OCI-LY7 (cell line): ENCODE results near the gene ACAN. TPM values are rescaled to one million over a fixed set of nuclear protein-coding genes. Genes with fewer than 3 reads are reported as not detected.

Experiments used
- BruUV-seq: library from RNA; stranded (reverse); fragments of 400-500 nt; replicated peaks from 2 replicates; lab custom pipeline; 2021; lab: Mats Ljungman, UMichigan
- CTCF ChIA-PET: fragments of 300-600 bp; sonication (Branson Sonifier 250); formaldehyde crosslinking; loops from one replicate; lab custom pipeline; 2022; ENCODE audit warnings: antibody characterized with exemption; ENCODE audit not compliant: unreplicated experiment; lab: Charles Lee
- POLR2A ChIA-PET: fragments of 300-600 bp; sonication (Branson Sonifier 250); formaldehyde crosslinking; loops from one replicate; lab custom pipeline; 2022; ENCODE audit warnings: antibody characterized with exemption; lab: Charles Lee
- DNase-seq: peaks from one replicate; pipeline ENCODE4 v3.0.0-alpha.2; 2015; ENCODE audit warnings: low spot score
- H2AFZ ChIP-seq: fragments of 200-600 bp; sonication (generic), shearing (Covaris generic); 2 replicates; pipeline ENCODE4 v1.6.1; 2014; ENCODE audit warnings: mild to moderate bottlenecking, antibody characterized with exemption, low read length, moderate library complexity
- H3K27ac ChIP-seq: fragments of 200-600 bp; sonication (generic); 2 replicates; pipeline ENCODE4 v1.5.1; 2014; ENCODE audit warnings: mixed run types, low read depth, mild to moderate bottlenecking, moderate library complexity, low read length, inconsistent platforms; ENCODE audit not compliant: poor library complexity, severe bottlenecking
- H3K36me3 ChIP-seq: fragments of 200-600 bp; sonication (generic); 2 replicates; pipeline ENCODE4 v1.6.1; 2014; ENCODE audit warnings: mild to moderate bottlenecking, antibody characterized with exemption, low read length, moderate library complexity, mixed read lengths; ENCODE audit not compliant: insufficient read depth
- H3K4me1 ChIP-seq: fragments of 200-600 bp; sonication (generic); 2 replicates; pipeline ENCODE4 v1.5.1; 2014; ENCODE audit warnings: mild to moderate bottlenecking, low read length; ENCODE audit not compliant: insufficient read depth, poor library complexity, severe bottlenecking
- H3K4me2 ChIP-seq: fragments of 200-600 bp; sonication (generic); 2 replicates; pipeline ENCODE4 v1.6.1; 2014; ENCODE audit warnings: mild to moderate bottlenecking, low read length
- H3K4me3 ChIP-seq: fragments of 200-600 bp; sonication (generic); 2 replicates; pipeline ENCODE4 v1.5.1; 2014; ENCODE audit warnings: mild to moderate bottlenecking, low read depth, low read length; ENCODE audit not compliant: poor library complexity, severe bottlenecking
- H3K79me2 ChIP-seq: fragments of 200-600 bp; sonication (generic); 2 replicates; pipeline ENCODE4 v1.6.1; 2016; ENCODE audit warnings: low read depth, mild to moderate bottlenecking, low read length, moderate library complexity, mixed read lengths; ENCODE audit not compliant: insufficient read depth
- H3K9me2 ChIP-seq: fragments of 200-600 bp; sonication (generic); 2 replicates; pipeline ENCODE4 v1.6.1; 2016; ENCODE audit warnings: mild to moderate bottlenecking, low read length, mixed read lengths; ENCODE audit not compliant: insufficient read depth
- H3K9me3 ChIP-seq: fragments of 200-600 bp; sonication (generic); 2 replicates; pipeline ENCODE4 v1.6.1; 2014; ENCODE audit warnings: mild to moderate bottlenecking, mixed run types, low read length, mixed read lengths
- H4K20me1 ChIP-seq: fragments of 200-600 bp; sonication (generic); 2 replicates; pipeline ENCODE4 v1.6.1; 2014; ENCODE audit warnings: mild to moderate bottlenecking, antibody characterized with exemption, low read length, moderate library complexity, mixed read lengths; ENCODE audit not compliant: insufficient read depth
- EZH2phosphoT487 ChIP-seq: fragments of 200-600 bp; sonication (generic); IDR thresholded peaks from 2 replicates; pipeline ENCODE4 v1.6.1; 2018; ENCODE audit warnings: low read depth, borderline replicate concordance, mild to moderate bottlenecking, mixed run types, antibody characterized with exemption, low read length, moderate library complexity, mixed read lengths
- intact Hi-C: fragments of 100-400 bp; cut with micrococcal nuclease; formaldehyde crosslinking; loops from one replicate; pipeline ENCODE4 v1.10.0; 2022; ENCODE audit not compliant: unreplicated experiment
- total RNA-seq, 2 experiments: library from RNA; depleted of rRNA in 1 of 2; stranded (reverse); fragments of >200 nt in 1 of 2; shearing (Covaris generic) in 1 of 2; gene quantifications; 2 replicates each; pipeline ENCODE4 v1.2.3, GENCODE V29; 2014 to 2022
- TF ChIP-seq, protein P1 (sequence below): fragments of 200-600 bp; sonication (generic); conservative IDR thresholded peaks from 2 replicates; pipeline ENCODE4 v1.5.1; 2014; ENCODE audit warnings: mild to moderate bottlenecking, antibody characterized with exemption, low read length, moderate library complexity, mixed read lengths

Gene ACAN
- total RNA-seq, 2 experiments from 2014 or later = not detected

DNA sequence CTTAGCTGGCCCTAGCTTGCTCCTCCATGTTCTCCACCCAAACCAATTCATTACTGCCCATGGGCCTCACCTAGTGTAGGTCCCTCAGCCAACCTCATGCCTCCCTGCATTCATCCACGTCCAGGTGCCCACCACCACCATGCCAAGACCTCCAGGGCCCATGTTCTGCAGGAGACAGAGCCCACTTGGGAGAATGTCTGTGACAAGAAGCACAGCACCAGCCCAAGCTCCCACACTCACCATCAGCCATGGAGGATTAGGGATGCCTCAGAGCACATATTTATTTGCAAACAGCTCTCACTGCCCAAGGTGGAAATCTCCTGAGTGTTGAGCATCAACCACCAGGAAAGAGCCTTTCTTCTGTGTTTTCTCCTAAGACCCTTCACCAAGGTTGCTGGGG lies 43.4 kb upstream of the ACAN start:
- no peak for DNase-seq
- Histone ChIP-seq H3K79me2 (no peaks in the 10 kb centered on the region), H3K27ac (no peak overlapping the region), H3K4me1 (no peaks in the 10 kb centered on the region), H3K9me2 (no peaks in the 10 kb centered on the region), H3K4me2 (no peak overlapping the region), H2AFZ (no peak overlapping the region), H4K20me1 (no peaks in the 10 kb centered on the region), H3K4me3 (no peak overlapping the region), H3K9me3 (no peaks in the 10 kb centered on the region), H3K36me3 (no peaks in the 10 kb centered on the region)
- intact Hi-C loops = no loop called here
- CTCF ChIA-PET = no interaction called here
- TF ChIP-seq EZH2phosphoT487 = no peak
- TF ChIP-seq, protein P1, sequence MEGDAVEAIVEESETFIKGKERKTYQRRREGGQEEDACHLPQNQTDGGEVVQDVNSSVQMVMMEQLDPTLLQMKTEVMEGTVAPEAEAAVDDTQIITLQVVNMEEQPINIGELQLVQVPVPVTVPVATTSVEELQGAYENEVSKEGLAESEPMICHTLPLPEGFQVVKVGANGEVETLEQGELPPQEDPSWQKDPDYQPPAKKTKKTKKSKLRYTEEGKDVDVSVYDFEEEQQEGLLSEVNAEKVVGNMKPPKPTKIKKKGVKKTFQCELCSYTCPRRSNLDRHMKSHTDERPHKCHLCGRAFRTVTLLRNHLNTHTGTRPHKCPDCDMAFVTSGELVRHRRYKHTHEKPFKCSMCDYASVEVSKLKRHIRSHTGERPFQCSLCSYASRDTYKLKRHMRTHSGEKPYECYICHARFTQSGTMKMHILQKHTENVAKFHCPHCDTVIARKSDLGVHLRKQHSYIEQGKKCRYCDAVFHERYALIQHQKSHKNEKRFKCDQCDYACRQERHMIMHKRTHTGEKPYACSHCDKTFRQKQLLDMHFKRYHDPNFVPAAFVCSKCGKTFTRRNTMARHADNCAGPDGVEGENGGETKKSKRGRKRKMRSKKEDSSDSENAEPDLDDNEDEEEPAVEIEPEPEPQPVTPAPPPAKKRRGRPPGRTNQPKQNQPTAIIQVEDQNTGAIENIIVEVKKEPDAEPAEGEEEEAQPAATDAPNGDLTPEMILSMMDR = no peak
- no TSS peak for BruUV-seq
- POLR2A ChIA-PET = interaction anchor here (1.0 kb wide), 1 partner anchor 19 kb away, joined by 3 read pairs; no protein-coding TSS in a partner anchor

- ChIA-PET POLR2A (interaction anchor here (0.7 kb wide), 1 partner anchor 17 kb away, joined by 3 read pairs; no protein-coding TSS in a partner anchor), CTCF (no interaction called here)
- H3K4me1 ChIP-seq = no peaks in the 10 kb centered on the region
- no peak overlapping the region for H2AFZ ChIP-seq
- no peaks in the 10 kb centered on the region for H3K79me2 ChIP-seq
- no TSS peak for BruUV-seq
- no peak for TF ChIP-seq EZH2phosphoT487
- TF ChIP-seq, protein P1 = no peak
- H4K20me1 ChIP-seq = no peaks in the 10 kb centered on the region
- no peaks in the 10 kb centered on the region for H3K9me2 ChIP-seq
- DNase-seq = no peak
- H3K4me3 ChIP-seq = no peak overlapping the region
- H3K4me2 ChIP-seq = no peak overlapping the region
- H3K9me3 ChIP-seq = no peaks in the 10 kb centered on the region
- no peaks in the 10 kb centered on the region for H3K36me3 ChIP-seq
- intact Hi-C loops = no loop called here
- no peak overlapping the region for H3K27ac ChIP-seq
Measured at GRCh38 chr15:88764448-88764847, 38.8 kb upstream of the ACAN start.

DNA sequence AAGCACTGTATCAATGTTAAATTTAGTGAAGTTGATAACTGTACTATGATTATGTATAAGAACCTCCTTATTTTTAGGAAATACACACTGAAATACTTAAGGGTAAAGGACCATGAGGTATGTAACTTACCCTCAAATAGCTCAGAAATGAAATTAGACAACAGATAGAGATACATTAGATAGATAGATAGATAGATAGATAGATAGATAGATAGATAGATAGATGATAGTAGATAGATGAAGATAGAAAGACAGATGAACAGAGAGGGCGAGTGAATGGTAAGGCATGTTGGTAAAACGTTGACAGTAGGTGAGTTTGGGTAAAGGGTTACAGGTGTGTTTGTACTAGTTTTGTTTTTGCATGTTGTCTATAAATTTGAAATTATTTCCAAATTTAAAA lies 38.0 kb upstream of the ACAN start:
- H4K20me1 ChIP-seq = no peaks in the 10 kb centered on the region
- intact Hi-C loops = no loop called here
- no peaks in the 10 kb centered on the region for H3K4me1 ChIP-seq
- no peaks in the 10 kb centered on the region for H3K79me2 ChIP-seq
- H3K27ac ChIP-seq = no peak overlapping the region
- H3K4me3 ChIP-seq = no peak overlapping the region
- H2AFZ ChIP-seq = no peak overlapping the region
- ChIA-PET CTCF (no interaction called here), POLR2A (interaction anchor here (0.7 kb wide), 1 partner anchor 17 kb away, joined by 3 read pairs; no protein-coding TSS in a partner anchor)
- TF ChIP-seq, protein P1 = no peak
- TF ChIP-seq EZH2phosphoT487 = no peak
- no peak overlapping the region for H3K4me2 ChIP-seq
- H3K9me2 ChIP-seq = no peaks in the 10 kb centered on the region
- no peaks in the 10 kb centered on the region for H3K36me3 ChIP-seq
- no TSS peak for BruUV-seq
- no peak for DNase-seq
- H3K9me3 ChIP-seq = no peaks in the 10 kb centered on the region
